Caco-2 (cell line): ENCODE results near the gene FBLN1. TPM values are rescaled to one million over a fixed set of nuclear protein-coding genes. Genes with fewer than 3 reads are reported as not detected.
A peak's percentile ranks its signal among the peaks of the same experiment; 100 is the strongest.

Experiments
- Bru-seq: library from RNA; stranded (reverse); fragments of 400-500 nt; gene quantifications from one replicate; lab custom pipeline; 2021; lab: Mats Ljungman, UMichigan
- BruChase-seq, 2 experiments: library from RNA; stranded (reverse); fragments of 400-500 nt; gene quantifications; one replicate each; lab custom pipeline; 2021; lab: Mats Ljungman, UMichigan
- BruUV-seq: library from RNA; stranded (reverse); fragments of 400-500 nt; replicated peaks from 2 replicates; lab custom pipeline; 2021; lab: Mats Ljungman, UMichigan
- CTCF ChIA-PET: fragments of 300-600 bp; sonication (Branson Sonifier 250); formaldehyde crosslinking; loops from one replicate; lab custom pipeline; 2022; ENCODE audit warnings: antibody characterized with exemption; lab: Charles Lee
- POLR2A ChIA-PET: fragments of 300-600 bp; sonication (Branson Sonifier 250); formaldehyde crosslinking; loops from one replicate; lab custom pipeline; 2022; ENCODE audit warnings: antibody characterized with exemption; lab: Charles Lee
- DNase-seq, 2 experiments: peaks; one replicate each; pipeline versions ENCODE4 v3.0.0 to v3.0.0-alpha.2; 2020 to 2022
- H3K27me3 ChIP-seq: replicated peaks from 2 replicates; pipeline ENCODE4 v1.6.0; 2011; ENCODE audit warnings: low read length; ENCODE audit not compliant: control insufficient read depth, insufficient read depth
- H3K36me3 ChIP-seq: 2 replicates; pipeline ENCODE4 v1.5.1; 2011; ENCODE audit warnings: low read length; ENCODE audit not compliant: control insufficient read depth, insufficient read depth
- H3K4me1 ChIP-seq: fragments of 250-450 bp; sonication (Bioruptor Pico); 2 replicates; pipeline ENCODE4 v1.5.1; 2020; ENCODE audit warnings: mild to moderate bottlenecking
- H3K4me3 ChIP-seq: 2 replicates; pipeline ENCODE4 v1.5.1; 2011; ENCODE audit warnings: low read depth, mild to moderate bottlenecking, control low read depth, low read length
- H3K9me3 ChIP-seq: fragments of 250-450 bp; sonication (Bioruptor Pico); 2 replicates; pipeline ENCODE4 v1.5.1; 2020; ENCODE audit warnings: mild to moderate bottlenecking, moderate library complexity
- H3K27ac Mint-ChIP-seq: one replicate; pipeline ENCODE4 v1.8.0; 2022; ENCODE audit warnings: mixed read lengths; ENCODE audit not compliant: unreplicated experiment
- H3K27me3 Mint-ChIP-seq: one replicate; pipeline ENCODE4 v1.8.0; 2022; ENCODE audit warnings: mixed read lengths; ENCODE audit not compliant: insufficient read depth, unreplicated experiment
- H3K36me3 Mint-ChIP-seq: one replicate; pipeline ENCODE4 v1.8.0; 2022; ENCODE audit warnings: mild to moderate bottlenecking, mixed read lengths; ENCODE audit not compliant: insufficient read depth, unreplicated experiment
- H3K4me1 Mint-ChIP-seq: one replicate; pipeline ENCODE4 v1.8.0; 2022; ENCODE audit warnings: low read depth, mixed read lengths; ENCODE audit not compliant: unreplicated experiment
- H3K4me3 Mint-ChIP-seq: one replicate; pipeline ENCODE4 v1.8.0; 2022; ENCODE audit warnings: mild to moderate bottlenecking, moderate library complexity, mixed read lengths; ENCODE audit not compliant: unreplicated experiment
- H3K9me3 Mint-ChIP-seq: one replicate; pipeline ENCODE4 v1.8.0; 2022; ENCODE audit warnings: mixed read lengths; ENCODE audit not compliant: unreplicated experiment
- CTCF ChIP-seq, 2 experiments: fragments of 200-600 bp in 1 of 2; IDR thresholded peaks; 1 replicate in 1 of 2; 2 replicates in 1 of 2; pipeline versions ENCODE4 v1.5.1 to v1.8.0; 2011 to 2022; ENCODE audit warnings: antibody characterized with exemption in 1 of 2, control low read depth in 1 of 2, inconsistent platforms in 1 of 2, low read depth in 1 of 2, low read length in 1 of 2, mild to moderate bottlenecking in 1 of 2, moderate library complexity in 1 of 2; ENCODE audit not compliant: insufficient read depth in 1 of 2, severe bottlenecking in 1 of 2, unreplicated experiment in 1 of 2
- intact Hi-C: fragments of 100-400 bp; cut with micrococcal nuclease; formaldehyde crosslinking; loops from one replicate; pipeline ENCODE4 v1.10.0; 2022; ENCODE audit not compliant: unreplicated experiment
- long read RNA-seq: library from polyadenylated mRNA; stranded (forward); transcript quantifications from one replicate; pipeline ENCODE4 v2.0.0, GENCODE V29; 2022
- total RNA-seq: library from RNA; stranded (reverse); gene quantifications from 2 replicates; pipeline ENCODE4 v1.2.3, GENCODE V29; 2022

Gene FBLN1
- total RNA-seq = 510 and 519 TPM in 2 replicates
- percentile 80 among the genes with signal in this experiment for Bru-seq, nascent RNA
- BruChase-seq, experiment 1, labeled RNA remaining after a 2-hour chase = percentile 78 among the genes with signal in this experiment
- BruChase-seq, experiment 2, labeled RNA remaining after a 6-hour chase = percentile 81 among the genes with signal in this experiment
- long read RNA-seq, transcript FBLN1-202 (17 exons, 2,896 nt) = minor isoform, 64 of 863 reads
- long read RNA-seq, transcript FBLN1-201 (15 exons, 2,251 nt) = major isoform, 650 of 863 reads
- long read RNA-seq, partial matches to known transcripts = 89 of 863 reads
- long read RNA-seq, other reads (novel, unspliced or antisense) = 58 of 863 reads

- Mint-ChIP-seq H3K27ac (peak within 1 kb of the TSS; percentile 90), H3K9me3 (no peaks in the 10 kb centered on the region), H3K27me3 (no peaks in the 10 kb centered on the region), H3K36me3 (peaks cover 45% of the 10 kb centered on the region), H3K4me3 (peak within 1 kb of the TSS; percentile 93), H3K4me1 (peaks cover 19% of the 10 kb centered on the region)
- intact Hi-C loops = loop anchor here (1.0 kb wide), 2 partner anchors 18 to 61 kb away; no protein-coding TSS in a partner anchor
- Histone ChIP-seq H3K9me3 (no peaks in the 10 kb centered on the region), H3K27me3 (no peaks in the 10 kb centered on the region), H3K4me3 (peak within 1 kb of the TSS; percentile 90), H3K36me3 (no peaks in the 10 kb centered on the region; the same call in 1 of the 2 replicates), H3K4me1 (peaks cover 44% of the 10 kb centered on the region)
- ChIA-PET POLR2A (interaction anchor here (0.8 to 1.7 kb wide), 2 partner anchors 18 kb away, joined by 3 to 10 read pairs; no protein-coding TSS in a partner anchor), CTCF (no interaction called here)
- TF ChIP-seq CTCF (IDR thresholded peaks at IDR 0.05; ENCODE audit: insufficient read depth in 1 of 2, low read depth in 1 of 2, low read length in 1 of 2, severe bottlenecking in 1 of 2, unreplicated experiment in 1 of 2) = peak; percentile 53 to 61
- BruUV-seq = no TSS peak
- peak; percentile 78 to 89 for DNase-seq
Observed at GRCh38 chr22:45502215-45503049, at the start of gene FBLN1. Gene FBLN1, plus strand, starts transcription at chr22:45502883. Its CDS starts 103 bp downstream, at chr22:45502986.

- H3K27me3 ChIP-seq = no peaks in the 10 kb centered on the region
- Mint-ChIP-seq H3K4me3 (no peak overlapping the region), H3K9me3 (no peaks in the 10 kb centered on the region), H3K27me3 (no peaks in the 10 kb centered on the region), H3K27ac (no peak overlapping the region), H3K36me3 (no peaks in the 10 kb centered on the region), H3K4me1 (peaks cover 15% of the 10 kb centered on the region)
- ChIA-PET CTCF (no interaction called here), POLR2A (no interaction called here)
- no peak for TF ChIP-seq CTCF (IDR thresholded peaks at IDR 0.05; ENCODE audit: insufficient read depth in 1 of 2, low read depth in 1 of 2, low read length in 1 of 2, severe bottlenecking in 1 of 2, unreplicated experiment in 1 of 2)
- intact Hi-C loops = no loop called here
- H3K36me3 ChIP-seq = no peaks in the 10 kb centered on the region
- no peaks in the 10 kb centered on the region for H3K9me3 ChIP-seq
- no peak overlapping the region for H3K4me3 ChIP-seq
- DNase-seq = no peak
- BruUV-seq = no TSS peak
- peaks cover 19% of the 10 kb centered on the region for H3K4me1 ChIP-seq
Observed at GRCh38 chr22:45453764-45454163, 48.9 kb upstream of the FBLN1 start.

GRCh38 chr22:45454275-45454674 is 48.4 kb upstream of the FBLN1 start:
- no peak overlapping the region for H3K4me3 ChIP-seq
- peaks cover 19% of the 10 kb centered on the region for H3K4me1 ChIP-seq
- Mint-ChIP-seq H3K36me3 (no peaks in the 10 kb centered on the region), H3K27ac (no peak overlapping the region), H3K4me3 (no peak overlapping the region), H3K9me3 (no peaks in the 10 kb centered on the region), H3K27me3 (no peaks in the 10 kb centered on the region), H3K4me1 (peaks cover 15% of the 10 kb centered on the region)
- no peaks in the 10 kb centered on the region for H3K27me3 ChIP-seq
- H3K9me3 ChIP-seq = no peaks in the 10 kb centered on the region
- no TSS peak for BruUV-seq
- intact Hi-C loops = no loop called here
- CTCF ChIA-PET = no interaction called here
- POLR2A ChIA-PET = no interaction called here
- no peaks in the 10 kb centered on the region for H3K36me3 ChIP-seq
- DNase-seq = no peak
- TF ChIP-seq CTCF (IDR thresholded peaks at IDR 0.05; ENCODE audit: insufficient read depth in 1 of 2, low read depth in 1 of 2, low read length in 1 of 2, severe bottlenecking in 1 of 2, unreplicated experiment in 1 of 2) = no peak
